ENCODE data around the gene TMEM156. TPM values are rescaled to one million over a fixed set of nuclear protein-coding genes. Genes with fewer than 3 reads are reported as not detected.

The TMEM156 gene
- total RNA-seq, 1 donor, result not detected

GRCh38 chr4:39047681-39048080, 15.5 kb upstream of the TMEM156 start:
- Histone ChIP-seq H3K9me3 (ENCODE audit: low read depth, low read length) (no peaks in the 10 kb centered on the region), H2AFZ (ENCODE audit: low read length) (no peak overlapping the region), H3K27me3 (ENCODE audit: insufficient read depth, low read length) (no peaks in the 10 kb centered on the region), H3K4me1 (ENCODE audit: insufficient read depth, low read length) (peaks cover 31% of the 10 kb centered on the region), H3K4me3 (ENCODE audit: insufficient read depth, low read length) (no peak overlapping the region), H3K79me2 (ENCODE audit: insufficient read depth, low read length) (peaks cover 61% of the 10 kb centered on the region), H3K27ac (ENCODE audit: low read depth, low read length) (no peak overlapping the region), H4K20me1 (ENCODE audit: insufficient read depth, low read length) (peaks cover 3% of the 10 kb centered on the region), H3K4me2 (ENCODE audit: insufficient read depth, low read length) (no peak overlapping the region), H3K36me3 (ENCODE audit: insufficient read depth, low read length) (no peaks in the 10 kb centered on the region)
- DNase-seq (ENCODE audit: insufficient read length, low spot score, missing footprints), result no peak
- TF ChIP-seq, protein P1, sequence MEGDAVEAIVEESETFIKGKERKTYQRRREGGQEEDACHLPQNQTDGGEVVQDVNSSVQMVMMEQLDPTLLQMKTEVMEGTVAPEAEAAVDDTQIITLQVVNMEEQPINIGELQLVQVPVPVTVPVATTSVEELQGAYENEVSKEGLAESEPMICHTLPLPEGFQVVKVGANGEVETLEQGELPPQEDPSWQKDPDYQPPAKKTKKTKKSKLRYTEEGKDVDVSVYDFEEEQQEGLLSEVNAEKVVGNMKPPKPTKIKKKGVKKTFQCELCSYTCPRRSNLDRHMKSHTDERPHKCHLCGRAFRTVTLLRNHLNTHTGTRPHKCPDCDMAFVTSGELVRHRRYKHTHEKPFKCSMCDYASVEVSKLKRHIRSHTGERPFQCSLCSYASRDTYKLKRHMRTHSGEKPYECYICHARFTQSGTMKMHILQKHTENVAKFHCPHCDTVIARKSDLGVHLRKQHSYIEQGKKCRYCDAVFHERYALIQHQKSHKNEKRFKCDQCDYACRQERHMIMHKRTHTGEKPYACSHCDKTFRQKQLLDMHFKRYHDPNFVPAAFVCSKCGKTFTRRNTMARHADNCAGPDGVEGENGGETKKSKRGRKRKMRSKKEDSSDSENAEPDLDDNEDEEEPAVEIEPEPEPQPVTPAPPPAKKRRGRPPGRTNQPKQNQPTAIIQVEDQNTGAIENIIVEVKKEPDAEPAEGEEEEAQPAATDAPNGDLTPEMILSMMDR (IDR thresholded peaks at IDR 0.05; ENCODE audit: extremely low read depth, low read depth, low read length), result no peak

DNA sequence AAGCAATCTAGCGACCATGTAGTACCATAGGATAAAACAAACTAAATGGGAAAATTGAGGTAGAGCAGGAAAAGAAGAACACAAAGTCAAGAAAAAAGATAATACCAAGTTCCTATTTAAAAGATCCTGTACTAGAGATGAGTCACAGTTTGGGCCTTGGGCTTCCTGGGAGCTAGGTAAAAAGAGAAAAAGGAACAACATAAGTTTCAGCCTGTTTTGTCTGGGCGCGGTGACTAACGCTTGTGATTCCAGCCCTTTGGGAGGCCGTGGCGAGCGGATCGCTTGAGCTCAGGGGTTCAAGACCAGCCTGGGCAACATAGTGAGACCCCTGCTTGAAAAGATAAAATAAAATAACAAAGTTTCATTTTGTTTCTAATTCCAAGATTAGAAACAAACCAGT, 14.0 kb upstream of the TMEM156 start:
- H3K79me2 ChIP-seq (ENCODE audit: insufficient read depth, low read length), result peaks cover 50% of the 10 kb centered on the region
- peak overlapping the region; percentile 77 for H3K4me3 ChIP-seq (ENCODE audit: insufficient read depth, low read length)
- no peak overlapping the region for H2AFZ ChIP-seq (ENCODE audit: low read length)
- peaks cover 3% of the 10 kb centered on the region for H4K20me1 ChIP-seq (ENCODE audit: insufficient read depth, low read length)
- H3K4me2 ChIP-seq (ENCODE audit: insufficient read depth, low read length), result peak overlapping the region; percentile 82
- H3K4me1 ChIP-seq (ENCODE audit: insufficient read depth, low read length), result peaks cover 31% of the 10 kb centered on the region
- H3K36me3 ChIP-seq (ENCODE audit: insufficient read depth, low read length), result no peaks in the 10 kb centered on the region
- H3K9me3 ChIP-seq (ENCODE audit: low read depth, low read length), result no peaks in the 10 kb centered on the region
- H3K27ac ChIP-seq (ENCODE audit: low read depth, low read length), result peak overlapping the region; percentile 70
- no peaks in the 10 kb centered on the region for H3K27me3 ChIP-seq (ENCODE audit: insufficient read depth, low read length)
- TF ChIP-seq, protein P1 (IDR thresholded peaks at IDR 0.05; ENCODE audit: extremely low read depth, low read depth, low read length), result no peak
- DNase-seq (ENCODE audit: insufficient read length, low spot score, missing footprints), result no peak

DNA sequence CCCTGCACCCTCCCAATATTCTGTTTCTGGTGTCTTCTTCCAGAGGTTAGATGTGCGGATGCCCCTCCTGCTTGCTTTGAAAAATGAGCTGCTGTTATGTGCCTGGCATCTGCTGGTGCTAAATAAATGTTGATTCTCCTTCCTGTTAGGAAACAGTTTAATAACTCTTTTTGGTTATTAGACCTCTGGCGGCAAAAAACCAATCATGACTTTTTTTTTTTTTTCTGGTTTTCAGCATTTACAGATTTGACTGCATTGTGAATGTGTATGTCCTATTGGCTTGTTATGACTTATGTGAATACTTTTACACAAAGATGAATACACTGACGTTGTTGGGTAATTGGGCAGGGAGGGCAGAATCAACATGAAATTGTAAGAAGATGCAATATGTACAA, 13.6 kb upstream of the TMEM156 start:
- TF ChIP-seq, protein P1 (IDR thresholded peaks at IDR 0.05; ENCODE audit: extremely low read depth, low read depth, low read length), result no peak
- peaks cover 31% of the 10 kb centered on the region for H3K4me1 ChIP-seq (ENCODE audit: insufficient read depth, low read length)
- H3K27me3 ChIP-seq (ENCODE audit: insufficient read depth, low read length), result no peaks in the 10 kb centered on the region
- H3K36me3 ChIP-seq (ENCODE audit: insufficient read depth, low read length), result no peaks in the 10 kb centered on the region
- DNase-seq (ENCODE audit: insufficient read length, low spot score, missing footprints), result no peak
- peaks cover 3% of the 10 kb centered on the region for H4K20me1 ChIP-seq (ENCODE audit: insufficient read depth, low read length)
- H2AFZ ChIP-seq (ENCODE audit: low read length), result peak overlapping the region; percentile 66
- H3K4me2 ChIP-seq (ENCODE audit: insufficient read depth, low read length), result peak overlapping the region; percentile 82
- peak overlapping the region; percentile 77 for H3K4me3 ChIP-seq (ENCODE audit: insufficient read depth, low read length)
- peak overlapping the region; percentile 70 for H3K27ac ChIP-seq (ENCODE audit: low read depth, low read length)
- H3K9me3 ChIP-seq (ENCODE audit: low read depth, low read length), result no peaks in the 10 kb centered on the region
- H3K79me2 ChIP-seq (ENCODE audit: insufficient read depth, low read length), result peaks cover 47% of the 10 kb centered on the region

- DNase-seq (ENCODE audit: insufficient read length, low spot score, missing footprints), result peak; percentile 79
- Histone ChIP-seq H3K4me1 (ENCODE audit: insufficient read depth, low read length) (peaks cover 31% of the 10 kb centered on the region), H3K79me2 (ENCODE audit: insufficient read depth, low read length) (peaks cover 41% of the 10 kb centered on the region)
Observed at GRCh38 chr4:39044956-39045826, 13.0 kb upstream of the TMEM156 start.

More at GRCh38 chr4:39044956-39045826, 13.0 kb upstream of the TMEM156 start:
- Histone ChIP-seq H4K20me1 (ENCODE audit: insufficient read depth, low read length) (peaks cover 3% of the 10 kb centered on the region), H3K27me3 (ENCODE audit: insufficient read depth, low read length) (no peaks in the 10 kb centered on the region), H3K9me3 (ENCODE audit: low read depth, low read length) (no peaks in the 10 kb centered on the region), H3K4me2 (ENCODE audit: insufficient read depth, low read length) (peak overlapping the region; percentile 82), H3K27ac (ENCODE audit: low read depth, low read length) (peak overlapping the region; percentile 70), H3K4me3 (ENCODE audit: insufficient read depth, low read length) (peak overlapping the region; percentile 77), H2AFZ (ENCODE audit: low read length) (peak overlapping the region; percentile 66), H3K36me3 (ENCODE audit: insufficient read depth, low read length) (no peaks in the 10 kb centered on the region)
- TF ChIP-seq, protein P1 (IDR thresholded peaks at IDR 0.05; ENCODE audit: extremely low read depth, low read depth, low read length), result no peak
